Measurements from ENCODE around the gene MCTP2. TPM values are rescaled to one million over a fixed set of nuclear protein-coding genes. Genes with fewer than 3 reads are reported as not detected.

Gene MCTP2
- total and polyA plus RNA-seq, 2 of the 8 experiments (the other 6 are each of a cell fraction or from before 2014, with no cell fraction given): 3.4 to 4.5 TPM

DNA sequence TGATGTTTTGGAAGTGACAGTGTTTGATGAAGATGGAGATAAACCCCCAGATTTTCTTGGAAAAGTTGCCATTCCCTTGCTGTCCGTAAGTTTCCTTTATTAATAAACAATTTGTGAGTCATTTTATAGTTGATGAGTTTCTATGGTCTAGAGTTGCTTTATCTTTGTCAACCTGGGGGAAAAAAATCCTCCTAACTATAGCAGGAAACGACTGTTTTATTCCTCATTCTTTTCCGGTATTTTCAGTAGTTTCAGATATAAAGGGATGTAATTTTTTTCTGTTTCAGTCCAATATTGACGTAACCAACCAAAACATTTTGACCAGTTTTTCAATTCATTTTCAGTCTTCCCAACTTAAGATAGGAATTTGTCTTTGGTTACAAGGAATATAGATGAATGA, 154.1 kb downstream of the MCTP2 start:
- no peak overlapping the region for H2BK12ac ChIP-seq (ENCODE audit: low read depth, low read length)
- H3K23ac ChIP-seq (ENCODE audit: insufficient read length): no peak overlapping the region
- H3K4me3 ChIP-seq (ENCODE audit: extremely low read depth in 1 of 4, insufficient read depth in 2 of 4, low read depth in 3 of 4, low read length in 4 of 4): no peak overlapping the region
- CTCF ChIA-PET (ENCODE audit: partially characterized antibody): interaction anchor here (0.9 kb wide), 1 partner anchor 221 kb away, joined by 3 read pairs; no protein-coding TSS in a partner anchor
- H3K27ac ChIP-seq (ENCODE audit: low read depth, low read length): no peak overlapping the region
- H4K20me1 ChIP-seq (replicated peaks in 1 of 2; ENCODE audit: control insufficient read depth in 1 of 2, insufficient read depth in 2 of 2, low read length in 2 of 2): no peaks in the 10 kb centered on the region
- H3K79me2 ChIP-seq (ENCODE audit: control insufficient read depth in 1 of 2, insufficient read depth in 2 of 2, low read length in 2 of 2): no peaks in the 10 kb centered on the region
- no peaks in the 10 kb centered on the region for H3K23me2 ChIP-seq (ENCODE audit: low read depth, low read length)
- H4K8ac ChIP-seq (ENCODE audit: extremely low read depth, insufficient read depth, low read length): no peak overlapping the region
- POLR2A ChIA-PET (ENCODE audit: partially characterized antibody): no interaction called here
- H3K9ac ChIP-seq (replicated peaks in 1 of 4; ENCODE audit: extremely low read depth in 1 of 4, low read depth in 3 of 4, low read length in 3 of 4): no peak overlapping the region
- H2BK120ac ChIP-seq (replicated peaks; ENCODE audit: low read depth, low read length): no peak overlapping the region
- H4K91ac ChIP-seq (replicated peaks; ENCODE audit: insufficient read length, low read length): no peak overlapping the region
- no peak overlapping the region for H3K4me2 ChIP-seq (ENCODE audit: insufficient read depth in 1 of 2, low read depth in 2 of 2, low read length in 2 of 2)
- H2BK20ac ChIP-seq (ENCODE audit: low read length): no peak overlapping the region
- DNase-seq (ENCODE audit: low read depth in 1 of 2, low spot score in 2 of 2): no peak
- H2AFZ ChIP-seq (ENCODE audit: low read length): no peak overlapping the region
- no peaks in the 10 kb centered on the region for H3K4me1 ChIP-seq (replicated peaks in 1 of 4; ENCODE audit: control insufficient read depth in 3 of 4, insufficient read depth in 4 of 4, low read length in 3 of 4)
- no peak overlapping the region for H3K14ac ChIP-seq (ENCODE audit: insufficient read length)
- H3K4ac ChIP-seq (replicated peaks; ENCODE audit: insufficient read length, low read depth, low read length): no peak overlapping the region
- H3K18ac ChIP-seq (ENCODE audit: extremely low read depth, low read length): no peak overlapping the region
- no peak overlapping the region for H4K5ac ChIP-seq (ENCODE audit: insufficient read length, low read depth, low read length)
- no peak overlapping the region for H2BK5ac ChIP-seq (ENCODE audit: low read depth, low read length)
- FAIRE-seq: no peak
- H3K27me3 ChIP-seq (replicated peaks in 1 of 4; ENCODE audit: control insufficient read depth in 3 of 4, extremely low read depth in 1 of 4, insufficient read depth in 3 of 4, low read length in 3 of 4): no peaks in the 10 kb centered on the region
- H3K56ac ChIP-seq (replicated peaks; ENCODE audit: insufficient read length, low read depth, low read length): no peak overlapping the region
- H2BK15ac ChIP-seq (ENCODE audit: low read length): no peak overlapping the region
- H3K36me3 ChIP-seq (ENCODE audit: control insufficient read depth in 2 of 4, insufficient read depth in 4 of 4, low read length in 3 of 4): no peaks in the 10 kb centered on the region
- 73% methylated on average over 4 of the region's 4 CpGs; no CpG with 5 or more reads in 1 of the 2 experiments for WGBS, 2 experiments (ENCODE audit: extremely low coverage in 1 of 2, insufficient coverage in 1 of 2, insufficient read length in 1 of 2, insufficient replicate concordance in 2 of 2, low coverage in 1 of 2, low lambda C conversion rate in 2 of 2, missing lambda C conversion rate in 1 of 2)
- no peak overlapping the region for H2AK5ac ChIP-seq (ENCODE audit: low read depth, low read length)
- H3K79me1 ChIP-seq (ENCODE audit: low read depth, low read length): no peaks in the 10 kb centered on the region
- H3K9me3 ChIP-seq (ENCODE audit: insufficient read depth in 2 of 2, low read depth in 1 of 2, low read length in 1 of 2): no peaks in the 10 kb centered on the region
- no peak for TF ChIP-seq SP4 (IDR thresholded peaks at IDR 0.05; ENCODE audit: low read length)
- TF ChIP-seq GABPA (IDR thresholded peaks at IDR 0.05; ENCODE audit: borderline replicate concordance, insufficient read depth, low read length): no peak
- no peak for TF ChIP-seq TAF7 (optimal IDR thresholded peaks at IDR 0.05; ENCODE audit: borderline replicate concordance, low read depth, low read length)
- no peak for TF ChIP-seq RNF2 (IDR thresholded peaks at IDR 0.05; ENCODE audit: borderline replicate concordance, low read depth, low read length, missing control alignments, poor library complexity, severe bottlenecking)
- no peak for TF ChIP-seq RBBP5 (IDR thresholded peaks at IDR 0.05; ENCODE audit: borderline replicate concordance, low read depth, low read length)
- no peak for TF ChIP-seq RXRA (IDR thresholded peaks at IDR 0.05; ENCODE audit: insufficient read depth, low read depth, low read length)
- no peak for TF ChIP-seq MAFK (IDR thresholded peaks at IDR 0.05; ENCODE audit: low read depth, low read length)
- TF ChIP-seq TCF12 (IDR thresholded peaks at IDR 0.05; ENCODE audit: low read depth, low read length): no peak
- TF ChIP-seq BACH1 (IDR thresholded peaks at IDR 0.05; ENCODE audit: low read length): no peak
- TF ChIP-seq HDAC6 (IDR thresholded peaks at IDR 0.05; ENCODE audit: low read depth, low read length): no peak
- TF ChIP-seq NRF1 (IDR thresholded peaks at IDR 0.05; ENCODE audit: low read depth, low read length): no peak
- TF ChIP-seq POLR2A (IDR thresholded peaks at IDR 0.05; ENCODE audit: control extremely low read depth in 1 of 2, low read depth in 2 of 2, low read length in 2 of 2): no peak
- TF ChIP-seq HDAC2 (IDR thresholded peaks at IDR 0.05; ENCODE audit: borderline replicate concordance in 1 of 2, low read depth in 2 of 2, low read length in 2 of 2): no peak
- no peak for TF ChIP-seq ZNF274 (IDR thresholded peaks at IDR 0.05; ENCODE audit: borderline replicate concordance, extremely low read depth, low read length)
